Upper lobe of left lung (tissue), 4 donors: ENCODE measurements around the gene RAB6B.

ENCODE experiments used
- EP300 ChIP-seq, 4 donors: sonication (generic); formaldehyde crosslinking; IDR thresholded peaks; one replicate each; pipeline ENCODE4 v1.5.1; 2017; ENCODE audit warnings: antibody characterized with exemption in 4 of 4, control low read depth in 2 of 4
- POLR2A ChIP-seq, 4 donors: fragments of 450-650 bp; IDR thresholded peaks; one replicate each; pipeline ENCODE4 v1.5.1; 2016 to 2017; ENCODE audit warnings: antibody characterized with exemption in 4 of 4, mild to moderate bottlenecking in 2 of 4
- POLR2AphosphoS5 ChIP-seq, 2 donors: sonication (generic); formaldehyde crosslinking; IDR thresholded peaks; one replicate each; pipeline ENCODE4 v1.5.1; 2017; ENCODE audit warnings: antibody characterized with exemption in 2 of 2
- TF ChIP-seq, protein P1 (sequence below), 6 experiments: fragments of 450-650 bp in 4 of 6; fragments of 200-600 bp in 2 of 6; sonication (generic) in 2 of 6; IDR thresholded peaks; one replicate each; pipeline ENCODE4 v1.5.1; 2016 to 2019; ENCODE audit warnings: antibody characterized with exemption in 6 of 6

DNA sequence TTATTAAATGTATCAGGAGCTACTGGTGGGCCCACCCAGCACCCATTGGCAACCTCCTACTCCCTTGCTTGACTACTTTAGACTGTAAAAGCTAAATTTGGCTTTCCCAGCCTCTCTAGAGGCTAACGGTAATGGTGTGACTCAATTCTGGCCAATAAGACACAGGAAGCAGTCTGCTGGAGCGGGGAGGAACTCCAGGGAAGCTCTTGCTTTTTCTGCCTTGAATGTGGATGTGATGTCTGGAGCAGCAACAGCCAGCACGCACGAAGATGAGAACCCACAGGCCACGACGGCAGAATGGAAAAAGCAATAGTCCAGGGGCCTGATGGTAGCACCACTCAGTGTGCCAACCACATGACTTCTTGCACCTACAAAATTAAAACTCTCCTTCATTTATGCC is 39.9 kb downstream of the RAB6B start:
- TF ChIP-seq EP300 (IDR thresholded peaks at IDR 0.05), result no peak
- no peak for TF ChIP-seq POLR2A (IDR thresholded peaks at IDR 0.05)
- no peak for TF ChIP-seq POLR2AphosphoS5 (IDR thresholded peaks at IDR 0.05)
- TF ChIP-seq, protein P1, sequence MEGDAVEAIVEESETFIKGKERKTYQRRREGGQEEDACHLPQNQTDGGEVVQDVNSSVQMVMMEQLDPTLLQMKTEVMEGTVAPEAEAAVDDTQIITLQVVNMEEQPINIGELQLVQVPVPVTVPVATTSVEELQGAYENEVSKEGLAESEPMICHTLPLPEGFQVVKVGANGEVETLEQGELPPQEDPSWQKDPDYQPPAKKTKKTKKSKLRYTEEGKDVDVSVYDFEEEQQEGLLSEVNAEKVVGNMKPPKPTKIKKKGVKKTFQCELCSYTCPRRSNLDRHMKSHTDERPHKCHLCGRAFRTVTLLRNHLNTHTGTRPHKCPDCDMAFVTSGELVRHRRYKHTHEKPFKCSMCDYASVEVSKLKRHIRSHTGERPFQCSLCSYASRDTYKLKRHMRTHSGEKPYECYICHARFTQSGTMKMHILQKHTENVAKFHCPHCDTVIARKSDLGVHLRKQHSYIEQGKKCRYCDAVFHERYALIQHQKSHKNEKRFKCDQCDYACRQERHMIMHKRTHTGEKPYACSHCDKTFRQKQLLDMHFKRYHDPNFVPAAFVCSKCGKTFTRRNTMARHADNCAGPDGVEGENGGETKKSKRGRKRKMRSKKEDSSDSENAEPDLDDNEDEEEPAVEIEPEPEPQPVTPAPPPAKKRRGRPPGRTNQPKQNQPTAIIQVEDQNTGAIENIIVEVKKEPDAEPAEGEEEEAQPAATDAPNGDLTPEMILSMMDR (IDR thresholded peaks at IDR 0.05), result no peak
